IPS-20b (cell line): Measurements from ENCODE around the gene MAP7.
A peak's percentile ranks its signal among the peaks of the same experiment; 100 is the strongest.

Experiments used
- H3K27ac ChIP-seq: one replicate; pipeline ENCODE4 v1.5.1; 2013; ENCODE audit warnings: low read length
- H3K27me3 ChIP-seq: 2 replicates; pipeline ENCODE4 v1.6.1; 2013; ENCODE audit warnings: mild to moderate bottlenecking, low read length, inconsistent platforms; ENCODE audit not compliant: insufficient read depth
- H3K36me3 ChIP-seq: 2 replicates; pipeline ENCODE4 v1.6.1; 2013; ENCODE audit warnings: low read depth, mild to moderate bottlenecking, inconsistent platforms, low read length, moderate library complexity; ENCODE audit not compliant: insufficient read depth
- H3K4me1 ChIP-seq: 2 replicates; pipeline ENCODE4 v1.6.1; 2013; ENCODE audit warnings: mild to moderate bottlenecking, control low read depth, inconsistent platforms, low read length, moderate library complexity; ENCODE audit not compliant: insufficient read depth
- H3K4me3 ChIP-seq: 2 replicates; pipeline ENCODE4 v1.5.1; 2013; ENCODE audit warnings: mild to moderate bottlenecking, low read length, inconsistent platforms
- H3K9ac ChIP-seq: 2 replicates; pipeline ENCODE4 v1.6.1; 2013; ENCODE audit warnings: low read depth, mild to moderate bottlenecking, inconsistent platforms, low read length, moderate library complexity
- H3K9me3 ChIP-seq: 2 replicates; pipeline ENCODE4 v1.6.1; 2013; ENCODE audit warnings: mild to moderate bottlenecking, low read depth, low read length, inconsistent platforms; ENCODE audit not compliant: insufficient read depth

The MAP7 gene

GRCh38 chr6:136517002-136517401 is 33.2 kb downstream of the MAP7 start:
- Histone ChIP-seq H3K4me3 (no peak overlapping the region), H3K36me3 (no peaks in the 10 kb centered on the region), H3K9ac (no peak overlapping the region), H3K27me3 (no peaks in the 10 kb centered on the region), H3K9me3 (no peaks in the 10 kb centered on the region), H3K27ac (no peak overlapping the region), H3K4me1 (peaks cover 8% of the 10 kb centered on the region; the same call in 1 of the 2 replicates)

GRCh38 chr6:136514591-136514990 is 35.6 kb downstream of the MAP7 start:
- no peak overlapping the region for H3K9ac ChIP-seq
- no peaks in the 10 kb centered on the region for H3K36me3 ChIP-seq
- H3K27me3 ChIP-seq = no peaks in the 10 kb centered on the region
- H3K27ac ChIP-seq = no peak overlapping the region
- H3K9me3 ChIP-seq = no peaks in the 10 kb centered on the region
- H3K4me1 ChIP-seq = peaks cover 1% of the 10 kb centered on the region; the same call in 1 of the 2 replicates
- H3K4me3 ChIP-seq = no peak overlapping the region

DNA sequence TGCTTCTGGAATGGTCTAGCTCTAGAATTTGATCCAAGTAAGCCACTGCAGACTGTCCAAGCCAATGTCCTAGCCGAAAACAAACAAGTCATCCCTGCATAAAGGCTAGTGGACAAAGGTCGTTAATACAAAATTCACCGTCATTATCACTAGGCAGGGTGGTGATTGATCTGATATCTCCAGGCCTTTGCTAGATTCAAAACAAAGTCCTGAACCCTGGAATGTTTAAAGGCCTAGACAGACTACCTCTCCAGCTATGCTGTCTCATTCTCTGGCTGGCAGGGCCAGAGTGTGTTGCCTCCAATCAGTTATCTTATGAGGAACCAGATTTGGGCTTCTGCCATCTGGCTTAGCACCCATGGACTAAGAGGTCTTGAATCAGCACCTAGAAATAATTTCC is 38.3 kb downstream of the MAP7 start:
- Histone ChIP-seq H3K4me3 (no peak overlapping the region), H3K36me3 (peaks cover 4% of the 10 kb centered on the region; the same call in 1 of the 2 replicates)

GRCh38 chr6:136511397-136511796 is 38.8 kb downstream of the MAP7 start:
- H3K9ac ChIP-seq = no peak overlapping the region
- peaks cover 11% of the 10 kb centered on the region; the same call in 1 of the 2 replicates for H3K4me1 ChIP-seq
- H3K4me3 ChIP-seq = no peak overlapping the region
- peaks cover 4% of the 10 kb centered on the region; the same call in 1 of the 2 replicates for H3K36me3 ChIP-seq
- no peaks in the 10 kb centered on the region for H3K27me3 ChIP-seq
- H3K27ac ChIP-seq = no peak overlapping the region
- H3K9me3 ChIP-seq = no peaks in the 10 kb centered on the region

More for the DNA sequence above, 38.3 kb downstream of the MAP7 start:
- H3K27me3 ChIP-seq = no peaks in the 10 kb centered on the region
- H3K9me3 ChIP-seq = no peaks in the 10 kb centered on the region
- peaks cover 5% of the 10 kb centered on the region; the same call in 1 of the 2 replicates for H3K4me1 ChIP-seq
- no peak overlapping the region for H3K9ac ChIP-seq
- H3K27ac ChIP-seq = no peak overlapping the region

GRCh38 chr6:136510782-136511181 is 39.4 kb downstream of the MAP7 start:
- H3K36me3 ChIP-seq = peaks cover 4% of the 10 kb centered on the region; the same call in 1 of the 2 replicates
- no peaks in the 10 kb centered on the region for H3K9me3 ChIP-seq
- H3K4me3 ChIP-seq = no peak overlapping the region
- H3K27ac ChIP-seq = no peak overlapping the region
- H3K4me1 ChIP-seq = peaks cover 16% of the 10 kb centered on the region; the same call in 1 of the 2 replicates
- no peak overlapping the region for H3K9ac ChIP-seq
- no peaks in the 10 kb centered on the region for H3K27me3 ChIP-seq

- Histone ChIP-seq H3K36me3 (peaks cover 4% of the 10 kb centered on the region; the same call in 1 of the 2 replicates), H3K4me3 (no peak overlapping the region), H3K9me3 (no peaks in the 10 kb centered on the region), H3K4me1 (peaks cover 16% of the 10 kb centered on the region; the same call in 1 of the 2 replicates), H3K27me3 (no peaks in the 10 kb centered on the region), H3K27ac (no peak overlapping the region), H3K9ac (no peak overlapping the region)
Observed at GRCh38 chr6:136510299-136510698, 39.9 kb downstream of the MAP7 start.

DNA sequence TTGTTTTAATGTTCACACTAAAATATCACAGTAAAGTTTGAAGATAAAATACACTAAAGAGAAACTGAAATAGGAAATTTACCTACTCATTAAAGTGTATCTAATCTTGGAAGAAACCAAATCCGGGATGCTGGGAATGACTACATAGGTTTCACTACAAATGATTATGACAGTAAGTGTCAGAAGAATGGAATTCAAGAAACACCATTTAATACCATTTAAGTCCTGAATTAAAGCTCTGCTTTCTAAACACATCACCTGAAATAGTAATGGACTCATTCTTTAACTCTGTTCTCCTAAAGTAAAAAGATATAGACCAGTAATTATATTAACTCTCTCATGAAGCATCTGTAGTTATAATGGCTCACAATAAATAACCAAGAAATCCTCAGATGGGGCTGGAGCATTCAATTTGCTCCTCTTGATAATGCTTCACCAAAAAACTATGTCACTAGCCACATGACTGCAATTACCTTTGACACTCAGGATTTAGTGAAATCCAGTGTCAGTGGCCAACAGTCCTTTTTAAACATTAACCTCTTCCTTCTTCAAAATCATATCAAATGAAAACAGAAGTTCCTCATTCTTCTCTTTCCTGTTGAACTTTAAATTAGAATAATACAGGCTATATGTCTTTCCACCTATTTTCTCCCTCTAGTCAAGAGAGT is 41.4 kb downstream of the MAP7 start:
- Histone ChIP-seq H3K9me3 (no peaks in the 10 kb centered on the region), H3K9ac (no peak overlapping the region), H3K27me3 (no peaks in the 10 kb centered on the region), H3K27ac (no peak overlapping the region), H3K36me3 (peaks cover 4% of the 10 kb centered on the region; the same call in 1 of the 2 replicates), H3K4me3 (no peak overlapping the region), H3K4me1 (peaks cover 18% of the 10 kb centered on the region)

GRCh38 chr6:136506124-136506799 is 44.0 kb downstream of the MAP7 start:
- Histone ChIP-seq H3K27ac (peak overlapping the region; percentile 57), H3K9me3 (no peaks in the 10 kb centered on the region), H3K4me1 (peaks cover 36% of the 10 kb centered on the region), H3K4me3 (no peak overlapping the region), H3K9ac (peak overlapping the region; percentile 1; the same call in 1 of the 2 replicates), H3K36me3 (peaks cover 4% of the 10 kb centered on the region; the same call in 1 of the 2 replicates), H3K27me3 (no peaks in the 10 kb centered on the region)

GRCh38 chr6:136503303-136504029 is 46.8 kb downstream of the MAP7 start:
- peak overlapping the region; percentile 8; the same call in 1 of the 2 replicates for H3K4me3 ChIP-seq
- peak overlapping the region; percentile 22 for H3K27ac ChIP-seq
- H3K4me1 ChIP-seq = peaks cover 49% of the 10 kb centered on the region
- H3K9ac ChIP-seq = peak overlapping the region; percentile 74; the same call in 1 of the 2 replicates
- H3K27me3 ChIP-seq = no peaks in the 10 kb centered on the region
- no peaks in the 10 kb centered on the region for H3K9me3 ChIP-seq
- H3K36me3 ChIP-seq = peaks cover 4% of the 10 kb centered on the region; the same call in 1 of the 2 replicates

- Histone ChIP-seq H3K4me3 (peak overlapping the region; percentile 8; the same call in 1 of the 2 replicates), H3K9me3 (no peaks in the 10 kb centered on the region), H3K4me1 (peaks cover 49% of the 10 kb centered on the region), H3K9ac (peak overlapping the region; percentile 74; the same call in 1 of the 2 replicates), H3K27ac (peak overlapping the region; percentile 80), H3K36me3 (peaks cover 1% of the 10 kb centered on the region; the same call in 1 of the 2 replicates), H3K27me3 (no peaks in the 10 kb centered on the region)
Observed at GRCh38 chr6:136502786-136503185, 47.4 kb downstream of the MAP7 start.

- no peaks in the 10 kb centered on the region for H3K27me3 ChIP-seq
- no peaks in the 10 kb centered on the region for H3K9me3 ChIP-seq
- H3K9ac ChIP-seq = peak overlapping the region; percentile 74; the same call in 1 of the 2 replicates
- H3K36me3 ChIP-seq = no peaks in the 10 kb centered on the region
- peaks cover 45% of the 10 kb centered on the region for H3K4me1 ChIP-seq
- H3K4me3 ChIP-seq = no peak overlapping the region
- H3K27ac ChIP-seq = peak overlapping the region; percentile 80
Observed at GRCh38 chr6:136501514-136501913, 48.7 kb downstream of the MAP7 start.
